GM06990 (cell line): Measurements from ENCODE around the gene KCNRG.

Experiments used
- DNase-seq: peaks from one replicate; pipeline ENCODE4 v3.0.0-alpha.2; 2011; ENCODE audit not compliant: insufficient read length; ENCODE audit errors: extremely low read depth
- H3K27me3 ChIP-seq: replicated peaks from 2 replicates; pipeline ENCODE4 v1.6.0; 2011; ENCODE audit warnings: low read length; ENCODE audit not compliant: control insufficient read depth, insufficient read depth
- H3K36me3 ChIP-seq: 2 replicates; pipeline ENCODE4 v1.5.1; 2011; ENCODE audit warnings: low read length; ENCODE audit not compliant: control insufficient read depth, insufficient read depth
- H3K4me3 ChIP-seq: replicated peaks from 2 replicates; pipeline ENCODE4 v1.5.1; 2011; ENCODE audit warnings: low read depth, mild to moderate bottlenecking, control low read depth, low read length
- TF ChIP-seq, protein P1 (sequence below): IDR thresholded peaks from 2 replicates; pipeline ENCODE4 v1.5.1; 2011; ENCODE audit warnings: low read length, control low read depth, mild to moderate bottlenecking, inconsistent platforms; ENCODE audit not compliant: insufficient read depth, poor library complexity, severe bottlenecking

Gene KCNRG

DNA sequence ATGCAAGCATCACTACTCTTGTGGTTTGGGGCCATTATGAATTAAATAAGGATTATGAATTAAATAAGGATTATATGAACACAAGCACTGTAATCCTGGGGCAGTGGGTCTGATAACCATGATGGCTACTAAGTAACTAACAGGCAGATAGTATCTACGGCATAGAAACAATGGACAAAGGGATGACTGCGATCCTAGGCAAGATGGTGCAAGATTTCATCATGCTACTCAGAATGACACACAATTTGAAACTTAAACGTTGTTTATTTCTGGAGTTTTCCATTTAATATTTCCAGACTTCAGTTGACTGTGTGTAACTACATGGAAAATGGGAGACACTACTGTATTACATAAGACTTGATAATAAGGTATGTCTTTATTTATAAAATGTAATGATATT is 15.1 kb downstream of the KCNRG start:
- Histone ChIP-seq H3K27me3 (no peaks in the 10 kb centered on the region), H3K4me3 (no peak overlapping the region), H3K36me3 (no peaks in the 10 kb centered on the region)
- TF ChIP-seq, protein P1, sequence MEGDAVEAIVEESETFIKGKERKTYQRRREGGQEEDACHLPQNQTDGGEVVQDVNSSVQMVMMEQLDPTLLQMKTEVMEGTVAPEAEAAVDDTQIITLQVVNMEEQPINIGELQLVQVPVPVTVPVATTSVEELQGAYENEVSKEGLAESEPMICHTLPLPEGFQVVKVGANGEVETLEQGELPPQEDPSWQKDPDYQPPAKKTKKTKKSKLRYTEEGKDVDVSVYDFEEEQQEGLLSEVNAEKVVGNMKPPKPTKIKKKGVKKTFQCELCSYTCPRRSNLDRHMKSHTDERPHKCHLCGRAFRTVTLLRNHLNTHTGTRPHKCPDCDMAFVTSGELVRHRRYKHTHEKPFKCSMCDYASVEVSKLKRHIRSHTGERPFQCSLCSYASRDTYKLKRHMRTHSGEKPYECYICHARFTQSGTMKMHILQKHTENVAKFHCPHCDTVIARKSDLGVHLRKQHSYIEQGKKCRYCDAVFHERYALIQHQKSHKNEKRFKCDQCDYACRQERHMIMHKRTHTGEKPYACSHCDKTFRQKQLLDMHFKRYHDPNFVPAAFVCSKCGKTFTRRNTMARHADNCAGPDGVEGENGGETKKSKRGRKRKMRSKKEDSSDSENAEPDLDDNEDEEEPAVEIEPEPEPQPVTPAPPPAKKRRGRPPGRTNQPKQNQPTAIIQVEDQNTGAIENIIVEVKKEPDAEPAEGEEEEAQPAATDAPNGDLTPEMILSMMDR = no peak
- no peak for DNase-seq

DNA sequence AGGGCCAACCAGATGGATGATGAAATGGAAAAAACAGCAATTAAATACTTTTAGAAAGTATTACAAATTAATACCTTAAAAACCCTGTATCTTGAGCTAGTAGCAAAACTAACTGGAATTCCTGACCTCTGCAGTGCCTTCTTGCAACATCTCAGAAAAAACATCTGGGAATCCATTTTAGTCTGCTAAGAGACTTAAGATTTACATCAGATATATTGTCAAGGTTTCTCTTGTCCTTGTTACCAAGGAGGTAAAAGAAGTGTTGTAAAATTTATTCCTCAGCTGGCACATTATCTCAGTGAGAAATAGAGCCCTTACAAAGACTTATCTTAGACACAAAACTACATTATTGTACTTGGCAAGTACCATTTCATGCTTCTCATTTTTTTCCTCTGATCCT is 18.5 kb downstream of the KCNRG start:
- Histone ChIP-seq H3K27me3 (no peaks in the 10 kb centered on the region), H3K36me3 (no peaks in the 10 kb centered on the region), H3K4me3 (no peak overlapping the region)
- no peak for DNase-seq
- TF ChIP-seq, protein P1 = no peak

DNA sequence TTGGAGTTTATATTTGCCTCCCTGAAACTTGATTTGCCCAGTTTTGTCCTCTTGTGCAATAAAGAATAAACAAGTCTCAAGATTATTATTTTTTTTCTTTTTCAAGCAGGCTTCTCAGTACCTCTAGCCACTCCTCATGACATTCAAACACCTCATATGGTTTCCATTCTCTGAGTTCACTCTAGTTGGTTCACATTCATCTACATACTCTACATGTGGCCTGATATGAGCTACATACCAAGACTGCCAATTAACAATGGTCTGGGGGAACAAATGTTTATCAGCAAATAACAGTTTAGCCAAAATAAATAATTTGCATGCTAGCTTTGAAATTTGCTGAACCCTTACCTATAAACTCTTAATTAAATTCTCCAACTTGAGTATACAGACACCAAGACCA is 22.5 kb downstream of the KCNRG start:
- TF ChIP-seq, protein P1 = no peak
- H3K36me3 ChIP-seq = no peaks in the 10 kb centered on the region; the same call in 1 of the 2 replicates

DNA sequence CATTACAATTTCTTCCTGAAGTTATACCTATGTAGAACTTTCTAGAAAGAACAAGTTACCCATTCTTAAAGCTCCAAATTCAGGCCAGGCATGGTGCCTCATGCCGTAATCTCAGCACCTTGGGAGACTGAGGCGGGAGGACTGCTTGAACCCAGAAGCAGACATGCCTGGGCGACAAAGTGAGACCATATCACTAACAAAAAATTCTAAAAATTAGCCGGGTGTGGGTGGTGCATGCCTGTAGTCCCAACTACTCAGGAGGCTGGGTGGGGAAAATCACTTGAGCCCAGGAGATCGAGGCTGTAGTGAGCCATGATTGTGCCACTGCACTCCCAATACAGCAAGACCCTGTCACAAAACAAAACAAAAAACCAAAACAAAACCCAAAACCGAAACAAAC is 23.0 kb downstream of the KCNRG start:
- TF ChIP-seq, protein P1 = no peak
- H3K27me3 ChIP-seq = no peaks in the 10 kb centered on the region
- H3K36me3 ChIP-seq = no peaks in the 10 kb centered on the region; the same call in 1 of the 2 replicates
- no peak for DNase-seq
- no peak overlapping the region for H3K4me3 ChIP-seq

More for the DNA sequence above, 22.5 kb downstream of the KCNRG start:
- Histone ChIP-seq H3K4me3 (no peak overlapping the region), H3K27me3 (no peaks in the 10 kb centered on the region)
- no peak for DNase-seq

DNA sequence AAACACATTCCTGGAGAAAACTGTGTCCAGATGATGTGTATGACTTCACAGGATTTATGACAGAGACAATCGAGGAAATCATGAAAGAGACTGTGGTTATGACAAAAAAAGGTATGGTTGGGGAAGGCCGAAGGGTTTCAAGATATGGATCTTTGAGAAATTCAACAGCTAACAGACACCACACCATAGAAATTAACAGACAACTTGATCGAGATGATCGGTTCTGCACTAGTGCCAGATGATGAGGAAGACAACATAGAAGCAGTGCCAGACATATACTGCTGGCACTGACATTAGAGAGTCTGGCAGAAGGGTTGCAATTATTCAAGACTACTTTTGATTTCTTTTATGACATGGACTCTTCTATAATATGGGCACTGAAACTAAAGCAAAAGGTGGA is 37.2 kb downstream of the KCNRG start:
- H3K4me3 ChIP-seq = no peak overlapping the region
- TF ChIP-seq, protein P1 = no peak
- no peak for DNase-seq
- peaks cover 2% of the 10 kb centered on the region for H3K36me3 ChIP-seq
- H3K27me3 ChIP-seq = no peaks in the 10 kb centered on the region

DNA sequence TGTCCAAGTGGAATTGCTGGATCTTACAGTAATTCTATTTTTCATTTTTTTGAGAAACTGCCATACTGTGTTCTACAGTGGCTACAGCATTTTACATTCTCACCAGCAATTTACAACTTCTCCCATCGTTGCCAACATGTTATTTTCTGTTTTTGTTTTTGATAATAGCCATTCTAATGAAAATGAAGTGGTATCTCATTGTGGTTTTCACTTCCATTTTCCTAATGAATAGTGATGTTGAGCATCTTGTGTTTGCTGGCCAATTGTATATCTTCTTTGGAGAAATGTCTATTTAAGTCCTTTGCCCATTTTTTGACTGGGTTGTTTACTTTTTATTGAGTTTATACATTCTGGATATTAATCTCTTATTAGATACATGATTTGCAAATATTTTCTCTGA is 38.6 kb downstream of the KCNRG start:
- H3K27me3 ChIP-seq = no peaks in the 10 kb centered on the region
- peaks cover 3% of the 10 kb centered on the region for H3K36me3 ChIP-seq
- DNase-seq = no peak
- no peak overlapping the region for H3K4me3 ChIP-seq
- TF ChIP-seq, protein P1 = no peak
